K562 (cell line): ENCODE data around the gene TBC1D17. TPM values are rescaled to one million over a fixed set of nuclear protein-coding genes. Genes with fewer than 3 reads are reported as not detected.

Experiments
- ATAC-seq: fragments of 200-7000 bp; cut with Tn5 transposase; 3 replicates; pipeline ENCODE4 v1.9.1; 2020; ENCODE audit warnings: moderate library complexity
- BruUV-seq: library from RNA; stranded (reverse); fragments of 400-500 nt; replicated peaks from 2 replicates; lab custom pipeline; 2021; lab: Mats Ljungman, UMichigan
- CTCF ChIA-PET: fragments of 300-600 bp; formaldehyde crosslinking; extraction: SDS; loops from one replicate; lab custom pipeline; 2021; ENCODE audit warnings: low intra/inter-chr PET ratio; lab: Yijun Ruan, JAX
- POLR2A ChIA-PET: fragments of 300-600, 350-650 bp; sonication (Branson Sonifier 250); formaldehyde crosslinking; extraction: SDS; loops from one replicate; lab custom pipeline; 2021; ENCODE audit warnings: antibody characterized with exemption, inconsistent platforms; lab: Yijun Ruan, JAX
- DNase-seq, 4 experiments: peaks; one replicate each; pipeline versions ENCODE4 v3.0.0 to v3.0.0-alpha.2; 2011 to 2018; ENCODE audit warnings: low spot score in 3 of 4, mixed read lengths in 3 of 4; ENCODE audit errors: extremely low read depth in 1 of 4
- FAIRE-seq: peaks from 2 replicates; lab custom pipeline; 2011; peaks lifted over from hg19 to GRCh38; lab: Jason Lieb, UNC
- H2AFZ ChIP-seq: 2 replicates; pipeline ENCODE4 v1.6.0; 2011; ENCODE audit warnings: low read depth, low read length, control low read depth, inconsistent platforms
- H3K27ac ChIP-seq: fragments of 200-600 bp; 3 replicates; pipeline ENCODE4 v1.8.0; 2011; ENCODE audit warnings: low read depth, mild to moderate bottlenecking, control low read depth, inconsistent platforms, low read length, moderate library complexity, mixed read lengths; ENCODE audit errors: extremely low read depth
- H3K27me3 ChIP-seq, 2 experiments: fragments of 300-600 bp in 1 of 2; 2 replicates in 1 of 2; 3 replicates in 1 of 2; pipeline versions ENCODE4 v1.6.0 to v1.8.0; 2011; ENCODE audit warnings: inconsistent platforms in 2 of 2, low read length in 2 of 2, mild to moderate bottlenecking in 1 of 2, mixed read lengths in 1 of 2, moderate library complexity in 1 of 2; ENCODE audit not compliant: control insufficient read depth in 2 of 2, insufficient read depth in 2 of 2
- H3K36me3 ChIP-seq: fragments of 300-600 bp; 3 replicates; pipeline ENCODE4 v1.8.0; 2011; ENCODE audit warnings: mild to moderate bottlenecking, low read length, inconsistent platforms; ENCODE audit not compliant: control insufficient read depth, insufficient read depth
- H3K4me1 ChIP-seq, 2 experiments: fragments of 200-600 bp in 1 of 2; replicated peaks in 1 of 2; 2 replicates in 1 of 2; 3 replicates in 1 of 2; pipeline versions ENCODE4 v1.5.1 to v1.8.0; 2011; ENCODE audit warnings: inconsistent platforms in 2 of 2, low read length in 2 of 2, mild to moderate bottlenecking in 1 of 2, mixed read lengths in 1 of 2, moderate library complexity in 1 of 2; ENCODE audit not compliant: control insufficient read depth in 2 of 2, insufficient read depth in 2 of 2
- H3K4me2 ChIP-seq: 2 replicates; pipeline ENCODE4 v1.6.1; 2011; ENCODE audit warnings: low read length, control low read depth, inconsistent platforms, mixed read lengths; ENCODE audit not compliant: insufficient read depth
- H3K4me3 ChIP-seq: fragments of 200-600 bp; sonication (generic), shearing (Covaris generic); 2 replicates; pipeline ENCODE4 v1.5.1; 2016; ENCODE audit warnings: control low read depth, inconsistent platforms
- H3K79me2 ChIP-seq: fragments of 200-600 bp; 3 replicates; pipeline ENCODE4 v1.8.0; 2011; ENCODE audit warnings: low read length, inconsistent platforms; ENCODE audit not compliant: control insufficient read depth, insufficient read depth
- H3K9ac ChIP-seq, 2 experiments: 2 replicates each; pipeline versions ENCODE4 v1.6.0 to v1.6.1; 2011; ENCODE audit warnings: low read depth in 2 of 2, low read length in 2 of 2, control low read depth in 1 of 2, inconsistent platforms in 1 of 2, mild to moderate bottlenecking in 1 of 2, mixed read lengths in 1 of 2; ENCODE audit not compliant: insufficient read depth in 1 of 2
- H3K9me1 ChIP-seq: one replicate; pipeline ENCODE4 v1.6.0; 2011; ENCODE audit warnings: inconsistent platforms, mild to moderate bottlenecking, low read length, moderate library complexity; ENCODE audit not compliant: control insufficient read depth, insufficient read depth
- H3K9me3 ChIP-seq: replicated peaks from 2 replicates; pipeline ENCODE4 v1.5.1; 2011; ENCODE audit warnings: low read depth, low read length, inconsistent platforms; ENCODE audit not compliant: control insufficient read depth, insufficient read depth
- H4K20me1 ChIP-seq: replicated peaks from 2 replicates; pipeline ENCODE4 v1.6.1; 2011; ENCODE audit warnings: low read length, inconsistent platforms, mixed read lengths; ENCODE audit not compliant: control insufficient read depth, insufficient read depth
- CREB1 ChIP-seq, 2 experiments: sonication (generic) in 1 of 2; formaldehyde crosslinking in 1 of 2; IDR thresholded peaks; 2 replicates each; pipeline versions ENCODE4 v1.6.1 to v1.8.0; 2012 to 2022; ENCODE audit warnings: inconsistent platforms in 1 of 2, mild to moderate bottlenecking in 1 of 2, missing genetic modification reagents in 1 of 2, moderate library complexity in 1 of 2
- ESRRA ChIP-seq: fragments of 450-650 bp; IDR thresholded peaks from 2 replicates; pipeline ENCODE4 v1.6.1; 2014; ENCODE audit warnings: low read depth, mild to moderate bottlenecking, moderate library complexity, borderline replicate concordance
- LCOR ChIP-seq: sonication (generic); formaldehyde crosslinking; IDR thresholded peaks from 2 replicates; pipeline ENCODE4 v1.8.0; 2022; ENCODE audit warnings: mild to moderate bottlenecking, missing genetic modification reagents
- SMC3 ChIP-seq: conservative IDR thresholded peaks from 2 replicates; pipeline ENCODE4 v1.6.1; 2011; ENCODE audit warnings: low read depth, low read length, improper control_type of control experiment; ENCODE audit not compliant: insufficient read depth
- WGBS: fragments of 100-300 bp; shearing (Covaris generic); methylation state at CpG from one replicate; pipeline ENCODE4 v1.1.6; 2016; ENCODE audit warnings: low coverage, mixed read lengths; ENCODE audit not compliant: insufficient coverage; ENCODE audit errors: missing lambda C conversion rate; 5-methylcytosine and 5-hydroxymethylcytosine counted together
- in situ Hi-C: fragments of 300-500 bp; cut with MboI; formaldehyde crosslinking; loops from 4 replicates; pipeline ENCODE4 v1.15.0; 2018; ENCODE audit warnings: inconsistent platforms, mixed read lengths
- intact Hi-C: fragments of 100-400 bp; cut with micrococcal nuclease; formaldehyde crosslinking; loops from 2 replicates; pipeline ENCODE4 v1.14.2; 2022
- polyA plus RNA-seq, 8 experiments: library from polyadenylated mRNA; depleted of rRNA in 4 of 8; stranded (reverse) in 5 of 8; unstranded in 3 of 8; fragments of >200 nt; fragmentation: Nextera tagmentation in 2 of 8; fragmentation: Illumina TruSeq in 1 of 8; extraction: Ambion mirVana in 2 of 8; extraction: Trizol in 1 of 8; gene quantifications; 2 replicates each; pipeline versions ENCODE4 v1.2.1 to v1.2.3, GENCODE V29; 2011 to 2014; ENCODE audit warnings: inconsistent platforms in 1 of 8, missing spikeins in 1 of 8
- total RNA-seq, 7 experiments: library from RNA; depleted of rRNA in 6 of 7; stranded (reverse); fragments of >200 nt in 6 of 7; fragmentation: Illumina TruSeq in 2 of 7; extraction: Trizol in 2 of 7; gene quantifications; 2 replicates each; pipeline versions ENCODE4 v1.2.1 to v1.2.3, GENCODE V29; 2011 to 2021; ENCODE audit warnings: low replicate concordance in 1 of 7
- TF ChIP-seq, protein P1 (sequence below): fragments of 450-650 bp; IDR thresholded peaks from 2 replicates; pipeline ENCODE4 v1.6.1; 2016; ENCODE audit warnings: mild to moderate bottlenecking, moderate library complexity
- TF ChIP-seq, protein P2 (sequence below): sonication (generic); formaldehyde crosslinking; IDR thresholded peaks from 2 replicates; pipeline ENCODE4 v1.5.0; 2020; ENCODE audit warnings: missing genetic modification reagents

The TBC1D17 gene
- total and polyA plus RNA-seq, 9 of the 15 experiments (the other 6 are each of a cell fraction or from before 2014, with no cell fraction given), result 0.42 to 16.0 (median 3.8) TPM

DNA sequence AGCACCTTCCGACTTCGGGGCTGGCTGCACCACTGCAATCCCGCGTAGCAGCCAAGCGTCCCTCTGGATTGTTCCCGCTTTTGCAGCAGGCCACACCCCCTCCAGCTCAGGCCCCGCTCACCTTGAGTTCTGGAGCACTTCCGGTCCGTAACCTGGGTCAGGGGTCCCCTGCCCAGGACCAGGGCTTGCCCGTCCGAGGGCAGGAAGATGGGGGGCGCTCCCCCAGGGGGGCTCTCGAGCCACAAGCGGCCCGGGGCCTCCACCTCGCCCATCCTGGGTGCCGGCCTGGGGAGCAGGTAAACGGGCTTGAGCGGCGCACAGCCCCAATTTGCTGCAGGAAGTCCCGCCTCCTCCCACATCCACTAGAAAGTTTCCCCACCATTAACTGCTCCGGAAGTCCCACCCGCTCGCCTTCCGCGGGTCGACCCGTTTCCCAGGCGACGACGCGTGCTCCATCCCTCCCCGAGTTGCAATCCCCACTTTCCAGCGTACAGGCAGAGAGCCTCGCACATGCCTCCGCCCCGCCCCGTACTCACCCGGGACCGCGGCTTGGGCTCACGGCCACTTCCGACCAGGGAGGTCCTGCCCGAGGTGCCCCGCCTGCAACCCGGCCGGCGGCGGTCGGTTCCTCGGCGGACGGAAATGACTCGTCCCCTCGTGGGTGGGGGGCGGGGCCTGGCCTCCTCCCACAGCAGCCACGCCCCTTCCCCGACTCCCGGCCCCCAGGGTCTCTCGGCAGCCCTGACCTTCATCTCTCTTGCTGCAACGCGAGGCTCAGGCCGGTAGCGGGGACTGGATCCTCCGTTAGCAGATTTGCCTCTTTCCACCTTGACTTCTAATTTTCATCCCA is 10.3 kb upstream of the TBC1D17 start, which contains the start of gene PNKP:
TSS of gene PNKP (minus strand) at position 644 of the 850 bp plus-strand sequence. CDS start at position 272, 372 bp downstream.
- Histone ChIP-seq H3K4me1 (peaks cover 43 to 84% of the 10 kb centered on the region in 2 experiments), H3K27me3 (no peaks in the 10 kb centered on the region)
- peak; percentile 57 for ATAC-seq
- TF ChIP-seq SMC3, result no peak
- TF ChIP-seq, protein P1, sequence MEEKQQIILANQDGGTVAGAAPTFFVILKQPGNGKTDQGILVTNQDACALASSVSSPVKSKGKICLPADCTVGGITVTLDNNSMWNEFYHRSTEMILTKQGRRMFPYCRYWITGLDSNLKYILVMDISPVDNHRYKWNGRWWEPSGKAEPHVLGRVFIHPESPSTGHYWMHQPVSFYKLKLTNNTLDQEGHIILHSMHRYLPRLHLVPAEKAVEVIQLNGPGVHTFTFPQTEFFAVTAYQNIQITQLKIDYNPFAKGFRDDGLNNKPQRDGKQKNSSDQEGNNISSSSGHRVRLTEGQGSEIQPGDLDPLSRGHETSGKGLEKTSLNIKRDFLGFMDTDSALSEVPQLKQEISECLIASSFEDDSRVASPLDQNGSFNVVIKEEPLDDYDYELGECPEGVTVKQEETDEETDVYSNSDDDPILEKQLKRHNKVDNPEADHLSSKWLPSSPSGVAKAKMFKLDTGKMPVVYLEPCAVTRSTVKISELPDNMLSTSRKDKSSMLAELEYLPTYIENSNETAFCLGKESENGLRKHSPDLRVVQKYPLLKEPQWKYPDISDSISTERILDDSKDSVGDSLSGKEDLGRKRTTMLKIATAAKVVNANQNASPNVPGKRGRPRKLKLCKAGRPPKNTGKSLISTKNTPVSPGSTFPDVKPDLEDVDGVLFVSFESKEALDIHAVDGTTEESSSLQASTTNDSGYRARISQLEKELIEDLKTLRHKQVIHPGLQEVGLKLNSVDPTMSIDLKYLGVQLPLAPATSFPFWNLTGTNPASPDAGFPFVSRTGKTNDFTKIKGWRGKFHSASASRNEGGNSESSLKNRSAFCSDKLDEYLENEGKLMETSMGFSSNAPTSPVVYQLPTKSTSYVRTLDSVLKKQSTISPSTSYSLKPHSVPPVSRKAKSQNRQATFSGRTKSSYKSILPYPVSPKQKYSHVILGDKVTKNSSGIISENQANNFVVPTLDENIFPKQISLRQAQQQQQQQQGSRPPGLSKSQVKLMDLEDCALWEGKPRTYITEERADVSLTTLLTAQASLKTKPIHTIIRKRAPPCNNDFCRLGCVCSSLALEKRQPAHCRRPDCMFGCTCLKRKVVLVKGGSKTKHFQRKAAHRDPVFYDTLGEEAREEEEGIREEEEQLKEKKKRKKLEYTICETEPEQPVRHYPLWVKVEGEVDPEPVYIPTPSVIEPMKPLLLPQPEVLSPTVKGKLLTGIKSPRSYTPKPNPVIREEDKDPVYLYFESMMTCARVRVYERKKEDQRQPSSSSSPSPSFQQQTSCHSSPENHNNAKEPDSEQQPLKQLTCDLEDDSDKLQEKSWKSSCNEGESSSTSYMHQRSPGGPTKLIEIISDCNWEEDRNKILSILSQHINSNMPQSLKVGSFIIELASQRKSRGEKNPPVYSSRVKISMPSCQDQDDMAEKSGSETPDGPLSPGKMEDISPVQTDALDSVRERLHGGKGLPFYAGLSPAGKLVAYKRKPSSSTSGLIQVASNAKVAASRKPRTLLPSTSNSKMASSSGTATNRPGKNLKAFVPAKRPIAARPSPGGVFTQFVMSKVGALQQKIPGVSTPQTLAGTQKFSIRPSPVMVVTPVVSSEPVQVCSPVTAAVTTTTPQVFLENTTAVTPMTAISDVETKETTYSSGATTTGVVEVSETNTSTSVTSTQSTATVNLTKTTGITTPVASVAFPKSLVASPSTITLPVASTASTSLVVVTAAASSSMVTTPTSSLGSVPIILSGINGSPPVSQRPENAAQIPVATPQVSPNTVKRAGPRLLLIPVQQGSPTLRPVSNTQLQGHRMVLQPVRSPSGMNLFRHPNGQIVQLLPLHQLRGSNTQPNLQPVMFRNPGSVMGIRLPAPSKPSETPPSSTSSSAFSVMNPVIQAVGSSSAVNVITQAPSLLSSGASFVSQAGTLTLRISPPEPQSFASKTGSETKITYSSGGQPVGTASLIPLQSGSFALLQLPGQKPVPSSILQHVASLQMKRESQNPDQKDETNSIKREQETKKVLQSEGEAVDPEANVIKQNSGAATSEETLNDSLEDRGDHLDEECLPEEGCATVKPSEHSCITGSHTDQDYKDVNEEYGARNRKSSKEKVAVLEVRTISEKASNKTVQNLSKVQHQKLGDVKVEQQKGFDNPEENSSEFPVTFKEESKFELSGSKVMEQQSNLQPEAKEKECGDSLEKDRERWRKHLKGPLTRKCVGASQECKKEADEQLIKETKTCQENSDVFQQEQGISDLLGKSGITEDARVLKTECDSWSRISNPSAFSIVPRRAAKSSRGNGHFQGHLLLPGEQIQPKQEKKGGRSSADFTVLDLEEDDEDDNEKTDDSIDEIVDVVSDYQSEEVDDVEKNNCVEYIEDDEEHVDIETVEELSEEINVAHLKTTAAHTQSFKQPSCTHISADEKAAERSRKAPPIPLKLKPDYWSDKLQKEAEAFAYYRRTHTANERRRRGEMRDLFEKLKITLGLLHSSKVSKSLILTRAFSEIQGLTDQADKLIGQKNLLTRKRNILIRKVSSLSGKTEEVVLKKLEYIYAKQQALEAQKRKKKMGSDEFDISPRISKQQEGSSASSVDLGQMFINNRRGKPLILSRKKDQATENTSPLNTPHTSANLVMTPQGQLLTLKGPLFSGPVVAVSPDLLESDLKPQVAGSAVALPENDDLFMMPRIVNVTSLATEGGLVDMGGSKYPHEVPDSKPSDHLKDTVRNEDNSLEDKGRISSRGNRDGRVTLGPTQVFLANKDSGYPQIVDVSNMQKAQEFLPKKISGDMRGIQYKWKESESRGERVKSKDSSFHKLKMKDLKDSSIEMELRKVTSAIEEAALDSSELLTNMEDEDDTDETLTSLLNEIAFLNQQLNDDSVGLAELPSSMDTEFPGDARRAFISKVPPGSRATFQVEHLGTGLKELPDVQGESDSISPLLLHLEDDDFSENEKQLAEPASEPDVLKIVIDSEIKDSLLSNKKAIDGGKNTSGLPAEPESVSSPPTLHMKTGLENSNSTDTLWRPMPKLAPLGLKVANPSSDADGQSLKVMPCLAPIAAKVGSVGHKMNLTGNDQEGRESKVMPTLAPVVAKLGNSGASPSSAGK, result no peak; the same call in 1 of the 2 replicates
- TF ChIP-seq, protein P2, sequence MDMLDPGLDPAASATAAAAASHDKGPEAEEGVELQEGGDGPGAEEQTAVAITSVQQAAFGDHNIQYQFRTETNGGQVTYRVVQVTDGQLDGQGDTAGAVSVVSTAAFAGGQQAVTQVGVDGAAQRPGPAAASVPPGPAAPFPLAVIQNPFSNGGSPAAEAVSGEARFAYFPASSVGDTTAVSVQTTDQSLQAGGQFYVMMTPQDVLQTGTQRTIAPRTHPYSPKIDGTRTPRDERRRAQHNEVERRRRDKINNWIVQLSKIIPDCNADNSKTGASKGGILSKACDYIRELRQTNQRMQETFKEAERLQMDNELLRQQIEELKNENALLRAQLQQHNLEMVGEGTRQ (CRISPR knock-in tag), result no peak
- TF ChIP-seq CREB1 (IDR thresholded peaks at IDR 0.05), result peak; percentile 83
- peak; percentile 81 for TF ChIP-seq CREB1 (CRISPR knock-in tag; IDR thresholded peaks at IDR 0.05)
- TF ChIP-seq ESRRA, result peak; percentile 73
- TF ChIP-seq LCOR (CRISPR knock-in tag), result peak; percentile 45; the same call in 1 of the 2 replicates

More for the DNA sequence above, 10.3 kb upstream of the TBC1D17 start, which contains the start of gene PNKP:
- in situ Hi-C loops, result no loop called here
- intact Hi-C loops, result loop anchor here (5.0 kb wide), 3 partner anchors 60 to 190 kb away; partner anchors contain the start of genes AP2A1, ATF5, NUP62 and PRMT1
- peak within 1 kb of the TSS; percentile 93 for H3K27ac ChIP-seq
- BruUV-seq, result no TSS peak
- FAIRE-seq, result peak; percentile 85
- peak within 1 kb of the TSS; percentile 98 for H3K4me3 ChIP-seq
- WGBS, result under 1% methylated on average over 52 of the region's 65 CpGs
- H3K4me2 ChIP-seq, result peak within 1 kb of the TSS; percentile 98
- peaks cover 52% of the 10 kb centered on the region for H3K36me3 ChIP-seq
- DNase-seq, result peak; percentile 87 to 94 (median 91)
- H3K9me1 ChIP-seq, result peaks cover 8% of the 10 kb centered on the region
- CTCF ChIA-PET, result no interaction called here
- POLR2A ChIA-PET, result interaction anchor here (0.6 to 1.6 kb wide), 7 partner anchors 8 to 62 kb away, joined by 3 to 7 read pairs (median 3); partner anchors contain the start of genes AKT1S1, ATF5 and PTOV1
- no peaks in the 10 kb centered on the region for H3K9me3 ChIP-seq
- peak within 1 kb of the TSS; percentile 100 for H2AFZ ChIP-seq
- H3K79me2 ChIP-seq, result peaks cover 47% of the 10 kb centered on the region
- H4K20me1 ChIP-seq, result peaks cover 19% of the 10 kb centered on the region; the same call in 1 of the 2 replicates
- peak within 1 kb of the TSS; percentile 89 to 90 for H3K9ac ChIP-seq
